EH (cell line): Measurements from ENCODE around the gene MAGIX.
"Not testable (repeated sequence)": the region's sequence is repeated elsewhere in the genome, so short reads cannot be mapped to it uniquely, and the experiment has no call there.

Experiments
- DNase-seq: peaks from one replicate; pipeline ENCODE4 v3.0.0-alpha.2; 2015; ENCODE audit warnings: low read depth

MAGIX gene

DNA sequence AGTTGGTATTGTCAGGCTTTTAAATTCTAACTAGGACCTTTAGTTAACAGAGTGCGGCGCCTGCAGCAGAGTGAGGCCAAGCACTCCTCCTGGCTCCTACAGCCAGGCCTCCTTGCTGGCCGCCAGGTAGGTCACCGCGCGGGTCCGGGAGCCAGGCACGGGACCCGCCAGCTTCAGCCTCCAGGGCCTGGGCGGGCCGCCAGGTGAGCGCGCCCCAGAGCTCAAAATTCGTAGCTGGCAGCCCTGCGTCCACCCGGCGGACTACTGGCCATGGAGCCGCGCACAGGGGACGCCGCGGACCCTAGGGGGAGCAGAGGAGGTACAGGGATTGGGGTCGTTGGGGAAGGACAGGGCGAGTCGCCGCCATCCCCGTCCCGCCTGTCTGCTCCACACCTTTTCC is at the start of gene MAGIX:
Gene MAGIX, plus strand, starts transcription at position 139 of the 400 bp plus-strand sequence. Its CDS starts 132 bp downstream, at position 271.
- DNase-seq = no peak

DNA sequence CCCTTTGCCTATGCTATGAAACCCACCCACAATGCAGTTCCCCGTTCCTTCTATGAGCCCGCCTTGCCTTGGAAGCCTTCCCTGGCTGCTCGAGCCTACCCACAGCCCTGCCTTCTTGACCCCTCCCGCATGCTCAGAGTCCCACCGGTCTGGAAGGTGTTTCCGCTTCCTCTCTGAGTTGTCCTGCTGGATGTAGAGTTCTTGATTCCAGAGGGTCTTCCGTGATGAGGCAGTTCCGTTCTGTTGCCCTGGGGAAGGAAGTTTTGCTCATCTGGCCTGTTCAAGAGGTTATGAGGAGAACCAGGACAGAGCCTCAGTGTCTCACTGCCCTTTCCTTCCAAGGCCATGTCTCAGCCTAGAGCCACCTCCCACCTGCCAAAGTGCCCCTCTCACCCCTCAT is 46.5 kb upstream of the MAGIX start:
- no peak for DNase-seq

DNA sequence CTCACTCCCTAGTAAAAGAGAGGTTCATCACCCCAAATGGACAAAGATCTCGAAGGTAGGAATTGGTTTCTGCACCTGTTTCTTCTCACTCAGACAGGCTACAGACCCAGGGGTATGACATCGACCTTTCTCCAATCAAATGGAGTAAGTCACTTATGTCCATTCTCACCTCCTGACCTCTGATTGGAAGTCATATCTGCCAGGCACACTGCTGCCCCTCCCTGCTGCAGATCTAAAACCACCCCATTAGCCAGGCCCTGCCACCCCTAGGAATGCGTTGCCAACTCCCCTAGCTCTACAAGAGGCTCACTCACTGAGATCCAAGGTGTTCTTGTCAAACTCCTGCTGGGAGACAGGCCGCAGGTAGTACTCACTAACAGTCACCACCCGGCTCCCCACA is 45.8 kb upstream of the MAGIX start:
- DNase-seq = no peak

DNA sequence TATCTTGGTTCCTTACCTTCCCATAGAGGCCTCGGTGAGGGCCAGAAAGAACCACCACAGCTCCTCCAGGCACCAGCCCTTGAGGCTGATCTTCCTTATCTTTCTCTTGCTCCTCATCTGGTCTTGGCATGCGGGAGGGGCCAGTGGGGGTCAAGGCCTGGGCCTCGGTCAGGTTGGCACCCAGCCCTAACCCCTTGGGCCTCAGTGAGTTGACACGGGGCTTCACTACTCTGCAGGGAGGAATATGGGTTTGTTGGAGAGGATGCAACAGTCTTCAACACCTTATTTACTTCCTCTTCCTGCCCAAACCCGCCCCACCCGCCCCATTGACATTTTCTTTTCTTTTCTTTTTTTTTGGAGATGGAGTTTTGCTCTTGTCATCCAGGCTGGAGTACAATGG is 45.0 kb upstream of the MAGIX start:
- DNase-seq = no peak

DNA sequence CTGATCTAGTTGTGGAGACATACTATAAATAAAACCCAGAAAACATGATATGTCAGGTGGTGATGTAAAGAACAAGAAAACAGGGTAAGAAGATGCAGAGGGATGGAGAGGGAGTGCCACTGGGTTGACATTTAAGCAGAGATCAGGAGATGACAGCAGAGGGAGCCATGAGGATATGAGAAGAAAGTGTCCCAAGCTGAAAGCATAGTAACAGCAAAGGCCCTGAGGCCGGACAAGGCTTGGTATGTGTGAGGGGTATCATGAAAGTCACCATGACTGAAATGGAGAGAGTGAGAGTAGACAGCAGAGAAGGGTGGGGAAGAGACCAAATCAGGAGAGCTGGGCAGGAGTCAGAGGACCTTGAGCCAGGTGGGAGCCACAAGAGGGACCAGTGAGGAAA is 42.5 kb upstream of the MAGIX start:
- DNase-seq = peak; percentile 9

DNA sequence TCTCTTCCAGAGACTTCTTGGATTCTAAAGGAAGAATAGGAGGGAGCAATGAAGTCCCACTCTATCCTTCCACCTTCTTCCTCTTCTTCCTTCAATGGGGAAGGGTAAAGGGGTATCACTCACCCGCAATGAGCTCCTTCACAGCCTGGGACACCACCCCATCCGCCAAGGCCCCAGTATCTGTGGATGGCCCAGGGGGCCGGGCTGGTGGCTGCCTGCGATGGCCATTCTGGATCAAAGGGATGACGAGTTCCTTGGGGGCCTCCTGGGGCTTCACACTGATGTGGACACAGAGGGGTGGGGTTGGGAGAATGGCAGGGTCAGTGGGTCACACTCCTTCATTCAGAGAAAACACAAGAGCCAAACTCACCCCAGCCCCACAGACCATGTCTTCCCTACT is 40.1 kb upstream of the MAGIX start:
- no peak for DNase-seq

DNA sequence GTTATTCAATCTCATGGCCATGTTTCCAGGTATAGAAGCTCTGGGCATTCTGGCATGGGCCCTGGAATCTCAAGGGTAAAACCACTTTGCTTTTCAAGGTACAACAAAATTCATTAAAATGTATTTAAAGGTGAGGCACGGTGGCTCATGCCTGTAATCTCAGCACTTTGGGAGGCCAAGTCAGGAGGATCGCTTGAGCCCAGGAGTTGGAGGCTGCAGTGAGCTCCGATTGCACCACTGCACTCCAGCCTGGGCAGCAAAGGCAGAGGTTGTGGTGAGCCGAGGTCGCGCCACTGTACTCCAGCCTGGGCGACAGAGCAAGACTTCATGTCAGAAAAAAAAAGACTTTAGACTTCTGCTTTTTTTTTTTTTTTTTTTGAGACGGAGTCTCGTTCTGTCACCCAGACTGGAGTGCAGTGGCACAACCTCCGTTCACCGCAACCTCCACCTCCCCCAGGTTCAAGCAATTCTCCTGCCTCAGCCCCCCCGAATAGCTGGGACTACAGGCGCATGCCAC is 34.8 kb upstream of the MAGIX start:
- DNase-seq = not testable (repeated sequence)

DNA sequence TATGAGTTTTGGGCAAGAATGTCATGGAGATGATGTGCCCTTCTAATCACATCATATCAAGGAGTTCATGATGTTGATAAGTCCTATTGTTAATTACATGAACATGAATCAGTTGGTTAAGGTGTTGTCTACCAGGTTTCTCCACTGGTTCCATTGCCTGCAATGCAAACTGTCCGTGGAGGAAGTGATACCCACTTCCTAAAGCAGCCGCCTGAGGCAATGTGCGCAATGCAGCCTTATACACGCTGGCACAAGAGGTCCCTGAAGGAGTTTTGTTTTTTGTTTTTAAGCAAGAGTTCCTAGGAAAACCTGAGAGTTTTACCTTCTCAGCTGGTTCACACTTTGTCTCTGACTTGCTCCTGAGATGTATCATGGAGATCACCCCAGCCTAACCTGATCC is 33.1 kb upstream of the MAGIX start:
- no peak for DNase-seq

DNA sequence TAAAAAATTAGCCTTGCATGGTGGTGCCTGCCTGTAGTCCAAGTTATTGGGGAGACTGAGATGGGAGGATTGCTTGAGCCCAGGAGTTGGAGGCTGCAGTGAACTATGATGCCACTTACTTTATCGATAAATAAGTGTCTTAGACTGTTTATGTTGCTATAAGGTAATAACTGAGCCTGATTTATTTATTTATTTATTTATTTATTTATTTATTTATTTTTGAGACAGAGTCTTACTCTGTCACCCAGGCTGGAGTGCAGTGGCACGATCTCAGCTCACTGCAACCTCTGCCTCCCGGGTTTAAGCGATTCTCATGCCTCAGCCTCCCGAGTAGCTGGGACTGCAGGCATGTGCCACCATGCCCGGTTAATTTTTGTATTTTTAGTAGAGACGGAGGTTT is 30.3 kb upstream of the MAGIX start:
- not testable (repeated sequence) for DNase-seq

DNA sequence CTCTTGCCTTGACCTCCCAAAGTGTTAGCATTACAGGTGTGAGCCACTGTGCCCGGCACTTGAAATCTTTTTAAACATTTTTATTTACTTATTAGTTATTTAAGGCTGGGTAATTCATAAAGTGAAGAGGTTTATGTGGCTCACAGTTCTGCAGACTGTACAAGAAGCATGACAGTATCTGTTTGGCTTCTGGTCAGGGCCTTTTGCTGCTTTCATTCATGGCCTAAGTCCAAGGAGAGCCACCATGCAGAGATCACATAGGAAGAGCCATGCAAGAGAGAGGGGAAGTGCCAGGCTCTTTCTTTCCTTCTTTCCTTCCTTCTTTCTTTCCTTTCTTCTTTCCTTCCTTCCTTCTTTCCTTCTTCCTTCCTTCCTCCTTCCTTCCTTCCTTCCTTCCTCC is 28.8 kb upstream of the MAGIX start:
- DNase-seq = no peak

DNA sequence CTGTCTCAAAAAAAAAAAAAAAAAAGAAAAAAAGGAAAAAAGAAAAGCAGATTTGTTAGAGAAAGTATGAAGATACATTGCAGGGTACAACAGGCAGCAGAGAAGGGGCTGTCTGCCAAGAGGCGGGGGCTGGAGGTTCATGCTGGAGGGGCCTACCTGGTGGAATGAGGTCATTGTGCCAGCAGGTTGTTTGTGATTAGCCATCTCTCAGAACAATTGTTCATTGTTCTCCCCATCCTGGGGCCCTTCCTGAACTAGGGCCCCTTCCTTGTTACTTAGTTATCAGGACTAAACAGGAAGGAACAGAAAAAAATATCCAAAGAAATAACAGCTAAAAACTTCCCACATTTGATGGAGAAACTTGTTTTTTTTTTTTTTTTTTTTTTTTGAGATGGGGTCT is 25.1 kb upstream of the MAGIX start:
- no peak for DNase-seq

DNA sequence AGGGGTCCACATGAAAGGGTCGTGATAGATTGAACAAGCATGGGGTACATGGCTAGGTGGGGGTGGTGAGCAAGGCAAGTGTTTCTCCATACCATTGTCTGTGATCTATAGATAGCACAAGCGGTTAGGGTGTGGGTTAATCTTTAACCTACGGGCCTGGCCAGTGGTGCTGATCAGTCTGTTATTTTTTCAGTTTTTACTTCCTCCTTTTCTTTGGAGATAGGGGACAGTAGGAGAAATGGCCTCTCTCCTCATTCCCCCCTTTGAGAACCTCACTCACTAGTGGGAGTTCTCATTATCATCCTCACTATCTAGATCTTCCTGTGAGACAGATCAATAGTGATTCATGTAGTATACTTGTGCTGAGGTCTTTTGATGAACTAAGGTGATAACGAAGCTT is 22.8 kb upstream of the MAGIX start:
- no peak for DNase-seq

DNA sequence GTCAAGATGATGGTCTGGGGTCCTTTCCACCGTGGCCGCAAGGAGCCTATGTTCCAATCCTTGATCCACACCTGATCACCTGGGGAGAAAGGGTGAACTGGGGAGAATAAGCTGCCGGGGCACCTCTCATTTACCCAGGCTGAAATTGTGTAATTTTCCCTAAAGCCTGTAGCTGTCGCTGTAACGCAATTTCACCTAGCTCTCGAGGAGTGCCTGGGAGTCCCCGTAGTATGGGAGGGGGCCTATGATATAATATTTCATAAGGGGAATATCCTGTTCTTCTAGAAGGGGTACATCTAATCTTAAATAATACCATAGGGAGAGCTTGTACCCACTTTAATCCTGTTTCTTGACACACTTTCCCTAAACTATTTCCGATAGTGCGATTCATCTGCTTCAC is 20.3 kb upstream of the MAGIX start:
- peak; percentile 8 for DNase-seq

DNA sequence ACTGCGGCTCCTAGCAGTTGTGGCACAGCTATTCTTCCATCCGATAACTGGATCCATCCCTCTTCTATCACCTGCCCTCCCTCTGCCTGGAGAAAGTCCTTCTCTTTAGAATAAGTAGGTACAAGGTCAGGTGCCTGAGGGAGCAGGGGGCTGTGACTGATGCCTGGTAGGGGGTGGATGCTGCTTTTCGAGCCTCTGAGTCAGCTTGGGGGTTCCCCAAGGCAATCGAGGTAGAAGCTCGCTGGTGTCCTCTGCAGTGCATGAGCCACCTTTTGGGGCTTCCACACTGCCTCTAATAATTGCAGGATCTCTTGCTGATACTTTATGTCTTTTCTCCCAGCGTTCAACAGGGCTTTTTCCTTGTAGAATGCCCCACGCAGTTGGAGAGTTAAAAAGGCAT is 19.4 kb upstream of the MAGIX start:
- not testable (repeated sequence) for DNase-seq

DNA sequence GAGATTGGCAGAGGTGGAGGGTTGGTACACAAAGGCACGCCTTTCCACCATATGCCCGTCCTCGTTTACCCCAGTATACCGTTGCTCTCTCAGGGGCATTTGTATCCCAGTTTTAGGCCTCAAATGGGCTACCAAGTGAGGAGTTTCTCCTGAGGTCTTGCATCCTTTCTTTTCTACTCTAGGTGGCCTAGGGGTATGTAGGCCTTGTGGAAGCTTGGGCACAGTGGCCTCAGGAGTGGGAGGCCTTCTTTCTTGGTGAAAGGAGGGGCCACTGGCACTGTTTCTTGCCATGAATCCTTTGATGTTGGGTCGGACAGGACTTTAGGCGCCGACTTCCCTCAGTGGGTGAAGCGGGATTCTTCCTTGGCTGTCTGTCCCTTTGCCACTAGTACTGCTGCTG is 15.3 kb upstream of the MAGIX start:
- no peak for DNase-seq

DNA sequence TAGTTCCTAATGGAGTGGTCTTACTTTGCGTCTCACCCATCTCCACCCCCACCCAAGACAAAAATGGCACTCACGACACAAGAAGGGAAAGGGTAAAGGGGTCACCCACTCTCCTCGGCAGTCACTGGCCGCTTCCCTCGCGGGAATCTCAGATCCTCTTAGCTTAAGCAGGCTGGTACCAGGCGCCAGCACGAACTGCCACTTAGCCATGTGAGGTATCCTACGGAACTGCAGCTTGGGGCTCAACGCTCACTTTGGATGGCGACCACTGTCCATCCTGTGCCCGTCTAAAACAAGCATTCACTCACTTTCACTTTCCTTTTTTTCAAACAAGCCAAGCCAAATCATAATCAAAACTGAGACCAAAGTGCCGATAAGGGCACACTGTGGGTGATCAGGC is 14.6 kb upstream of the MAGIX start:
- no peak for DNase-seq

DNA sequence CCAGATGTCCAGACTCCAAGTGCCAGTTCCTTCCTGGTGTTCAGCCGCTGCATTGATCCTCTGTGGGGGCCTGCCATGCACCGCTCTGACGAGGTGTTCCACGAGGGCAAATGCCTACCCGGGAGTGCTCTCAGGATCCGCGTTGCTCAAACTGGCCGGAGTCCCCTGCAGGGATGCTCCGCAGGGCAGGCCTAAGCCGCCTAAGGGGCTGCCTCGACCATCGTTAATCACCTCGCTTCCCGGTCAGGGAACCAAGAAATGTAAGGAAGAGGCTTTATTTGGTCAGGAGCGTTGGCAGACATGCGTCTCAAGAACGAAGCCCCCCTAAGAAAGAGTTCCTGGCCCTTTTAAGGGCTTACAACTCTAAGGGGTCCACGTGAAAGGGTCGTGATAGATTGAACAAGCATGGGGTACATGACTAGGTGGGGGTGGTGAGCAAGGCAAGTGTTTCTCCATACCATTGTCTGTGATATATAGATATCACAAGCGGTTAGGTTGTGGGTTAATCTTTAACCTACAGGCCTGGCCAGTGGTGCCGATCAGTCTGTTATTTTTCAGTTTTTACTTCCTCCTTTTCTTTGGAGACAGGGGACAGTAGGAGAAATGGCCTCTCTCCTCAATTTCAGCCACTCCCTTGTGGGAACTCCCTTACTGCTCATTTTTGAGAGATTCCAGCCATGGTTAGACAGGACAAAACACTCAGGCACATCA is 14.0 kb upstream of the MAGIX start:
- DNase-seq = not testable (repeated sequence)

DNA sequence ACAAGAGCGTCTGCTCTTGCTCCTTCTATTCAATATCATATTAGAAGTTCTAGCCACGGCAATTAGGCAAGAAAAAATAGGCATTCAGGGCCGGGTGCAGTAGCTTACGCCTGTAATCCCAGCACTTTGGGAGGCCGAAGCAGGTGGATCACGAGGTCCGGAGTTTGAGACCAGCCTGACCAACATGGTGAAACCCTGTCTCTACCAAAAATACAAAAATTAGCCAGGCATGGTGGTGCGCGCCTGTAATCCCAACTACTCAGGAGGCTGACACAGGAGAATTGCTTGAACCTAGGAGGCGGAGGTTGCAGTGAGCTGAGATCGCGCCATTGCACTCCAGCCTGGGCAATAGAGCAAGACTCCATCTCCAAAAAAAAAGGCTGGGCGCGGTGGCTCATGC is 13.3 kb upstream of the MAGIX start:
- DNase-seq = not testable (repeated sequence)

DNA sequence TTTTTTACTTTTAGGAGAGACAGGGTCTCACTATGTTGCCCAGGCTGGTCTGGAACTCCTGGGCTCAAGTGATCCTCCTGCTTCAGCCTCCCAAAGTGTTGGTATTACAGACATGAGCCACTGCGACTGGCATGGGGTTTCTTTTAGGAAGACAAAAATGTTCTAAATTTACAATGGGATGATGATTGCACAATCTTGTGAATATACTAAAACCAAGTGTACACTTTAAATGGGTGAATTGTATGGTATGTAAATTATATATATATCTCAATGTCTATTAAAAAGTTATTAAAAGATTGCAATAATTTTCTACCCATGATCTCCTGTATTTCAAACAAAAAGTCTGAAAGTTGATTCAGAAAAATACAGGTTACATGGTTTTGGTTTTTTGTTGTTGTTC is 9.1 kb upstream of the MAGIX start:
- no peak for DNase-seq

DNA sequence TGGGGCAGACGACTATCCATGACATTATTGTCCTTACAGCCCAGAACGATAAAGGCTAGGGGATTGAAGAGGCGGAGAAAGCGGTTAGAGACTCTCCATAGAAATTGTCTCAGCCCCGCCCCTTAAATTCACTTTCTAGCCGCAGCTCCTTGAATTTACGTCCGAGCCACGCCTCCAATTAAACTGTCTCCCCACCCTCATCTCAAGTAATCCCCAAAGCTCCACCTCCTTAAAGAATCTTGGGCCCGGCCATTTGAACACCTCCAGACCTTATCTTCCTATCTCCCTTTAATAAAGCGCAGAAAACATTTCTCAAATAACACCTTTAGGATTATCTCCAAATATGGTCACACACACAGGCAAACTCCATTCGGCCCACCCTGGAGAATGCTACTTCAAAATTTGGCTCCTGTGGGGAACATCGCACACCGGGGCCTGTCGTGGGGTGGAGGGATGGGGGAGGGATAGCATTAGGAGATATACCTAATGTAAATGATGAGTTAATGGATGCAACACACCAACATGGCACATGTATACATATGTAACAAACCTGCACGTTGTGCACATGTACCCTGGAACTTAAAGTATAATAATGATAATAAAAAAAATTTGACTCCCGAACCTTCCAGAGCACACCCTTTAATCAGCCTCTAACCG is 7.2 kb upstream of the MAGIX start:
- DNase-seq = peak; percentile 77

DNA sequence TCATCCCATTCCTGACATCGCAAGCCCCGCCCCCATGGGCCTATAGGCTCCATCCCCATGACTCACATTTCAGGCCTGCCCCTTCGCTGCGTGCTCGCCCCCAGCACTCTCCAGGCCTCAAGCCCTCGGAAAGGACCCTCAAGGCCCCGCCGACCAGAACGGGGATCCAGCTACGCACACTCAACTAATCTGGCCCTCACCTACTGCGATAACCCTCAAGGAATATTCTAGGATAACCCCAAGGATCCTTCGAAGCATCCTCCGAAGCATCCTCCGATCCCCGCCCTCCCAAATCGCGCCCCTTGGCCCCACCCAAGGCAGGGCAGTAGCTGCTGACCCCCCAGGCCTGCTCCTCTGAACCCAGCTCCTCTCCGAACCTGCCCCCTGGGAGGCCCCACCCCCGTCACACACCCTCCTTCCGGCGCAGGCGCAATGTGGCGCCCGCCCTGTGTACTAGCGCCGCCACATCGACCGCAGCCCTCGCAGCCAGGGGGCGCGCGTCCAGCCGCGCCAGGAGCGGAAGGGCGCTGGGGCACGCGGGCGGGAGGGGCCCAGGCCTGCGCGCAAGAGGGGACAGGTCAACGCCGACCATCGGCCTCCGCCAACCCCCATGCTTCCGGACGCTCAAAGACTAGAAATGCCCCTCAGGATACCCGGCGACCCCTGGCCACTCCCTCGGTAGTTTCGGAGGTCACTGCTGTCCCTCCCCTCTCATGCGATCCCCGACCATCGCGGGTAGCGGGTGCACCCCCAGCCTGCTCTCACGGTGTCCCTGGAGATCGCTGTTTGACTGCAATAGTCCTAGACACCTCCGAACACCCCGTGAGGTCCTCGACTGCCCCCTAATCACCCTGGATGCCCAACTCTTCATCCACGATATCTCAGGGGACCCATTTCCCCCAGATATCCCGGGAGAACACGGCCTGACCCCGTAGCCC is 6.4 kb upstream of the MAGIX start:
- DNase-seq = peak; percentile 92

DNA sequence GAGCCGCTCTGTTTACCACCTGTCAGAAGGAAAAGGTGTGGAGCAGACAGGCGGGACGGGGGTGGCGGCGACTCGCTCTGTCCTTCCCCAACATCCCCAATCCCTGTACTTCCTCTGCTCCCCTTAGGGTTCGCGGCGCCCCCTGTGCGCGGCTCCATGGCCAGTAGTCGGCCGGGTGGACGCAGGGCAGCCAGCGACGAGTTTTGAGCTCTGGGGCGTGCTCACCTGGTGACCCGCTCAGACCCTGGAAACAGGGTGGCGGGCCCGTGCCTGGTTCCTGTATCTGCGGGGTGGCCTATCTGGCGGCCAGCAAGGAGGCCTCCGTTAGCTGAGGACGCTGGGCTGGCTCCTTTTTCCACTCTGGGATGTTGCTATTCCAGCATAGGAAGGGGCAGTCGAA is 5.4 kb upstream of the MAGIX start:
- no peak for DNase-seq

DNA sequence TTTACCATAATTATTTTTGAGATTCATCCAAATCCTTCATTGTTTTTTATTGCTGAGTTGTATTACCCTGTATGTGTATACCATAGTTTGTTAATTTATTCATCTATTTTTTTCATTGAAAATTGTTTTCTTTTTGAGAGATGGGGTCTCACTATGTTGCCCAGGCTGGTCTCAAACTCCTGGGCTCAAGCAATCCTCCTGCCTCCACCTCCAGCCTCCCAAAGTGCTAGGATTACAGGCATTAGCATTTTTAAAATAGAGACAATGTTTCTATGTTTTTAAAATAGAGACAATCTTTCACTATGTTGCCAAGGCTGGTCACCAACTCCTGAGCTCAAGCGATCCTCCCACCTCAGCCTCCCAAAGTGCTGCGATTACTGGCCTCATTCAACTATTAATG is 1.6 kb upstream of the MAGIX start:
- DNase-seq = no peak
